GM12872 (cell line): ENCODE results near the gene IGSF22.

Source experiments
- CTCF ChIP-seq: IDR thresholded peaks from 3 replicates; pipeline ENCODE4 v1.5.1; 2011; ENCODE audit warnings: low read depth, mild to moderate bottlenecking, low read length, moderate library complexity; ENCODE audit not compliant: insufficient read depth

Gene IGSF22

GRCh38 chr11:18726040-18726439 is at the start of gene IGSF22:
Gene IGSF22 (minus strand): TSS chr11:18726188. CDS start chr11:18724236, 1,952 bp downstream.
- no peak for TF ChIP-seq CTCF

- TF ChIP-seq CTCF = no peak
Measured at GRCh38 chr11:18774801-18775200, 48.8 kb upstream of the IGSF22 start.

GRCh38 chr11:18773681-18774080 is 47.7 kb upstream of the IGSF22 start:
- no peak for TF ChIP-seq CTCF

- no peak for TF ChIP-seq CTCF
Measured at GRCh38 chr11:18773104-18773503, 47.1 kb upstream of the IGSF22 start.

GRCh38 chr11:18772211-18772610 is 46.2 kb upstream of the IGSF22 start:
- no peak for TF ChIP-seq CTCF

- TF ChIP-seq CTCF = no peak
Measured at GRCh38 chr11:18771266-18772035, 45.5 kb upstream of the IGSF22 start.

GRCh38 chr11:18770479-18771125 is 44.6 kb upstream of the IGSF22 start:
- TF ChIP-seq CTCF = no peak
